Breast epithelium (tissue), 4 donors: Measurements from ENCODE around the gene RBM38. TPM values are rescaled to one million over a fixed set of nuclear protein-coding genes. Genes with fewer than 3 reads are reported as not detected.

Experiments
- DNase-seq, 2 donors: peaks; one replicate each; pipeline ENCODE4 v3.0.0-alpha.2; 2019; ENCODE audit warnings: low spot score in 2 of 2
- H3K27ac ChIP-seq, 2 donors: fragments of 200-600 bp; sonication (generic) in 1 of 2; one replicate each; pipeline ENCODE4 v1.5.1; 2016 to 2019; ENCODE audit warnings: mild to moderate bottlenecking in 1 of 2
- H3K27me3 ChIP-seq, 2 donors: fragments of 200-600 bp; sonication (generic) in 1 of 2; one replicate each; pipeline versions ENCODE4 v1.5.1 to v1.6.0; 2017 to 2019; ENCODE audit warnings: control low read depth in 1 of 2, mild to moderate bottlenecking in 1 of 2
- H3K36me3 ChIP-seq: fragments of 200-600 bp; one replicate; pipeline ENCODE4 v1.5.1; 2019
- H3K4me1 ChIP-seq, 2 donors: fragments of 200-600 bp; sonication (generic); one replicate each; pipeline ENCODE4 v1.5.1; 2016 to 2019; ENCODE audit warnings: control low read depth in 1 of 2
- H3K4me3 ChIP-seq, 3 donors: fragments of 200-600 bp; sonication (generic); 1 replicate in 2 of 3; 2 replicates in 1 of 3; pipeline ENCODE4 v1.5.1; 2016 to 2019; ENCODE audit warnings: mild to moderate bottlenecking in 3 of 3, moderate library complexity in 2 of 3
- H3K9me3 ChIP-seq, 2 donors: fragments of 200-600 bp; sonication (generic) in 1 of 2; one replicate each; pipeline ENCODE4 v1.5.1; 2016 to 2019; ENCODE audit warnings: control low read depth in 1 of 2
- POLR2A ChIP-seq: fragments of 450-650 bp; IDR thresholded peaks from one replicate; pipeline ENCODE4 v1.6.1; 2016; ENCODE audit warnings: antibody characterized with exemption, mild to moderate bottlenecking, moderate library complexity
- POLR2AphosphoS5 ChIP-seq, 3 donors: sonication (generic); formaldehyde crosslinking; IDR thresholded peaks; one replicate each; pipeline ENCODE4 v1.6.1; 2017; ENCODE audit warnings: antibody characterized with exemption in 3 of 3
- intact Hi-C: fragments of 100-400 bp; cut with DNase I; formaldehyde crosslinking; loops from one replicate; pipeline ENCODE4 v1.15.1; 2023; ENCODE audit warnings: low total_unique reads
- total RNA-seq, 3 donors: library from RNA; depleted of rRNA; stranded (reverse); fragments of >200 nt; gene quantifications; one replicate each; pipeline ENCODE4 v1.1.0, GENCODE V29; 2016
- TF ChIP-seq, protein P1 (sequence below), 3 donors: fragments of 450-650 bp; IDR thresholded peaks; one replicate each; pipeline ENCODE4 v1.5.1; 2016 to 2017; ENCODE audit warnings: antibody characterized with exemption in 3 of 3, mild to moderate bottlenecking in 3 of 3, moderate library complexity in 3 of 3

The RBM38 gene
- total RNA-seq, 3 donors from 2014 or later: 5.1 to 13.5 (median 10.5) TPM

DNA sequence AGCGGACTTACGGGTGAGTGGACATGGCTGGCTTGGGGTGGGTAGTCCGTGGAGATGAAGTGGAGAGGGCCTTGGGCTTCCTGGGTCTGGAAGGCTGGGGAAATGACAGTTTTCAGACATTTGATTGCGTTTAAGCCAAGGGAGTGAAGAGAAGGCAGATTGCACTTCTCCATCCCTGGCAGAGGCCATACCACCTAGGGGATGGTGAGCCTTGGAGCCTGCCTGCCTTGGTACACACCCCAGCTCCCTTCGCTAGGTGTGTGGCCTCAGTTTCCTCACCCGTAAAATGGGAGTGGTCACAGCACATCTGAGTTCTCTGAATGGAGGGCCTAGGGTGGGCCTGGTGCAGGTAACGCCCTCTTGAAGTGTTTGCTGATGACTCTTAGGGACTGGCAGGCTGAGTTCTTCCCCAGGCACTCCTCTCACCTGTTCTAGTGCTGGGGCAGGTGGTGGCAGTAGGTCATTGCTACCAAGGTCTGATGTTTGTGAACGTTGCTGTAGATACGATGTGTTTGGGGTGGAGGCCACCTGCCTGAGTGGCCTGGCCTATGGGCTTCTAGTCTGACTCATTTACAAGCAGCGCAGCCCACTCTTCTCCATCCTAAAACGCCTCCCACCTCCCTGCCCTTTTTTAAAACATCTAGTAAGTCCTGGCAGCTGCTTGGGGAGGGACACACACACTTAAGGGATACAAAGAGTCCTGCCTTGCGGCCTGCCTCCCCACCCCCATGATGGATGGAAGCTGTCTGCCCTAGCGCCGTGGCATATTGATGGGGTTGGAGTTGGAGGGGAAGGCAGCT lies 2.3 kb downstream of the RBM38 start:
- no peak for DNase-seq
- Histone ChIP-seq H3K4me1 (peaks cover 0 to 31% of the 10 kb centered on the region in 2 donors), H3K36me3 (no peaks in the 10 kb centered on the region), H3K4me3 (peak overlapping the region in 2 of 3 donors; percentile 73 to 77), H3K27ac (peak overlapping the region; percentile 74 to 79), H3K9me3 (no peaks in the 10 kb centered on the region), H3K27me3 (no peaks in the 10 kb centered on the region)
- TF ChIP-seq POLR2AphosphoS5 (IDR thresholded peaks at IDR 0.05): no peak
- TF ChIP-seq, protein P1, sequence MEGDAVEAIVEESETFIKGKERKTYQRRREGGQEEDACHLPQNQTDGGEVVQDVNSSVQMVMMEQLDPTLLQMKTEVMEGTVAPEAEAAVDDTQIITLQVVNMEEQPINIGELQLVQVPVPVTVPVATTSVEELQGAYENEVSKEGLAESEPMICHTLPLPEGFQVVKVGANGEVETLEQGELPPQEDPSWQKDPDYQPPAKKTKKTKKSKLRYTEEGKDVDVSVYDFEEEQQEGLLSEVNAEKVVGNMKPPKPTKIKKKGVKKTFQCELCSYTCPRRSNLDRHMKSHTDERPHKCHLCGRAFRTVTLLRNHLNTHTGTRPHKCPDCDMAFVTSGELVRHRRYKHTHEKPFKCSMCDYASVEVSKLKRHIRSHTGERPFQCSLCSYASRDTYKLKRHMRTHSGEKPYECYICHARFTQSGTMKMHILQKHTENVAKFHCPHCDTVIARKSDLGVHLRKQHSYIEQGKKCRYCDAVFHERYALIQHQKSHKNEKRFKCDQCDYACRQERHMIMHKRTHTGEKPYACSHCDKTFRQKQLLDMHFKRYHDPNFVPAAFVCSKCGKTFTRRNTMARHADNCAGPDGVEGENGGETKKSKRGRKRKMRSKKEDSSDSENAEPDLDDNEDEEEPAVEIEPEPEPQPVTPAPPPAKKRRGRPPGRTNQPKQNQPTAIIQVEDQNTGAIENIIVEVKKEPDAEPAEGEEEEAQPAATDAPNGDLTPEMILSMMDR (IDR thresholded peaks at IDR 0.05): no peak
- no peak for TF ChIP-seq POLR2A
- intact Hi-C loops: loop anchor here (10.0 kb wide), 1 partner anchor 101 kb away; no protein-coding TSS in a partner anchor

DNA sequence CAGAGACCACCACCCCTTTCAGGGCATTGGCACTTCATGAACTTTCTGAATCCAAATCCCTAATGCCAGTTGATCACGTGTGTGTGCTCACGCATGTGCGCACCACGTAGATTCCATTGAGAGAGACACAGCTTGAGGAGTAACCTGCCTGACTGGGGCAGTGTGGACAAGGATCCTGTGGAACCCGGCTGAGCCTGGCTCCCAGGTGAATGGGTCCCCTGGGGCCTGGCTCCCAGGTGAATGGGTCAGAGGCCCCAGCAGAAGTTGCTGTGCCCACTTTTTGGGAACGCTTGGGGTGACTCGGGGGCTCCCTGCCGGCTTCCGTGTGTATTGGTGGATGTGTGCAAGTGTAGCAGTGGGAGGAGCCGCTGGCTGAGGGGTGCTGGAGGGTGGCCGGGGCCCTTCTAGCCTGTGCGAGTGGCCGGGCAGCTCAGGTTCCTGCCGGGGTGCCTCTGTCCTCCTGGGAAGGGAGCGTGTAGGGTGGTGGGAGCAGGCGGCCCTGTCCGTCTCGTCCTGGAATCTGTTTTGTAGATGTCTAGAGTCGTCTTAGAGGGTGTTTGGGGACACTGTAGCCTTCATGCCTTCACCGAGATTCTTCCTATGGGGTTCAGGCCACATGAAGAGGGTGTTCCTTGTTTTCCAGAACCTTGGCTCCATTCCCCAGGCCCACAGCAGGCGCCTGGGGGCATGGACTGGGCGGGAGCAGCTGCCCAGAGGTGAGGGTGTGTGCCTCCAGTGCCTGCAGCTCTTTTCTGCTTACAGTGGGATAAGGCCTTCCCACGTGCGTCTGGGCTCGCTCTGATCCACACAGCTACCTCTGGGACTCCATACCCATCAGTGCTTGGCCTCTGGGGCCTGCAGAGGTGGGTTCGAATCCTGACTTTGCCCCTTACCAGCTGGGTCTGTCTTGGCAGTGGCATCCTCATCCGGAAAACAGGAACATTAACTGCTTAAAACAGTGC lies 3.2 kb downstream of the RBM38 start:
- DNase-seq: no peak
- Histone ChIP-seq H3K4me3 (peak overlapping the region in 1 of 3 donors; percentile 35), H3K27me3 (no peaks in the 10 kb centered on the region), H3K9me3 (no peaks in the 10 kb centered on the region), H3K27ac (peak overlapping the region; percentile 74 to 79), H3K36me3 (no peaks in the 10 kb centered on the region), H3K4me1 (peaks cover 0 to 40% of the 10 kb centered on the region in 2 donors)
- intact Hi-C loops: loop anchor here (10.0 kb wide), 1 partner anchor 100 kb away; no protein-coding TSS in a partner anchor
- TF ChIP-seq, protein P1 (IDR thresholded peaks at IDR 0.05): no peak
- TF ChIP-seq POLR2AphosphoS5 (IDR thresholded peaks at IDR 0.05) (no peak), POLR2A (no peak)

- Histone ChIP-seq H3K27ac (peak overlapping the region; percentile 73 to 74), H3K9me3 (no peaks in the 10 kb centered on the region), H3K27me3 (no peaks in the 10 kb centered on the region), H3K36me3 (no peaks in the 10 kb centered on the region), H3K4me1 (peaks cover 5 to 35% of the 10 kb centered on the region in 2 donors), H3K4me3 (peak overlapping the region in 1 of 3 donors; percentile 39)
- peak in 1 of 2 donors; percentile 62 for DNase-seq
- TF ChIP-seq POLR2A (no peak), POLR2AphosphoS5 (IDR thresholded peaks at IDR 0.05) (no peak)
- TF ChIP-seq, protein P1 (IDR thresholded peaks at IDR 0.05): no peak
- intact Hi-C loops: loop anchor here (10.0 kb wide), 1 partner anchor 99 kb away; no protein-coding TSS in a partner anchor
These were observed 4.1 kb downstream of the RBM38 start for GRCh38 chr20:57395111-57395966.

DNA sequence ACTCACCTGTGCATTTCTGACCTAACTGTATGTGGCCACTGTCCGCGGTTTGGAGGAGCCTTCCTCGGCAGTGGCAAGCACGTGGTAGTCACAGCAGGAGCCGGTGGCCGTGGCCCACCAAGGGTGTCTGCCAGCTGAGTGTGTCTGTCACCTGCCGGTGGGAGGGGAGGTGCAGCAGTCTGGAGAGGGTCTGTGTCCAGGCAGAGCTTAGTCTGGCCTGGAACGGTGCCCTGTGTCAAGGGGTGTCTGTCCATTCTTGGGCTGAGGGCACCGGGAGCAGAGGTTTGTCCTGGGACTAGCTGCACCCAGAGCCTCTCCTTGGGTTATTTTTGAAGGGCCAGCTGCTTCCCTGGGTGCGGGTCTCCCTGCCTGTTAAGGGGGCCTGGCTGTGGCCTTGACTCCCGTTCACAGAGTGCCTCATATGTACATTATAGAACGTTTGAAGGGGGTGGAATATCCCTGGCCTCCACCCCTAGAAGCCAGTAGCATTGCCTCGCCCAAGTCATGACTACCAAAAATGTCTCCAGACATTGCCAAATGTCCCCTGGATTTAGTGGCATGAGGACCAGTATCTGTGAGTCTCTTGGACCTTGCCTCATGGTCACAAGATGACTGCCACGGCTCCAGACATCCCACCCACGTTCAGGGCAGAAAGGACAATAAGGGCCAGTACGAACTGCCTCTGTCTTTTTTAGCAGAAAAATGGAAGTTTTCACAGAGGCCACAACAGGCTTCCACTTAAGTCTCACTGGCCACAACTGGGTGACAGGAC lies 5.2 kb downstream of the RBM38 start:
- H3K4me1 ChIP-seq: peaks cover 5 to 35% of the 10 kb centered on the region in 2 donors
- no peak for TF ChIP-seq POLR2AphosphoS5 (IDR thresholded peaks at IDR 0.05)
- TF ChIP-seq, protein P1 (IDR thresholded peaks at IDR 0.05): no peak
- TF ChIP-seq POLR2A: no peak
- no peaks in the 10 kb centered on the region for H3K27me3 ChIP-seq
- no peaks in the 10 kb centered on the region for H3K9me3 ChIP-seq
- peak overlapping the region; percentile 73 to 77 for H3K27ac ChIP-seq
- H3K4me3 ChIP-seq: no peak overlapping the region
- intact Hi-C loops: loop anchor here (10.0 kb wide), 1 partner anchor 98 kb away; no protein-coding TSS in a partner anchor
- no peaks in the 10 kb centered on the region for H3K36me3 ChIP-seq
- no peak for DNase-seq
